ENCODE data around the gene GPLD1.
"Not testable (repeated sequence)": the region's sequence is repeated elsewhere in the genome, so short reads cannot be mapped to it uniquely, and the experiment has no call there.

The GPLD1 gene

GRCh38 chr6:24430086-24430485 is 59.3 kb downstream of the GPLD1 start:
- DNase-seq (ENCODE audit: low read depth): no peak
- no peak for TF ChIP-seq CTCF (conservative IDR thresholded peaks at IDR 0.05; ENCODE audit: low read depth, low read length)
- no peak overlapping the region for H3K4me3 ChIP-seq (ENCODE audit: low read length)

GRCh38 chr6:24429146-24429545 is 60.2 kb downstream of the GPLD1 start:
- no peak for DNase-seq (ENCODE audit: low read depth)
- no peak for TF ChIP-seq CTCF (conservative IDR thresholded peaks at IDR 0.05; ENCODE audit: low read depth, low read length)
- H3K4me3 ChIP-seq (ENCODE audit: low read length): no peak overlapping the region

GRCh38 chr6:24428615-24429014 is 60.8 kb downstream of the GPLD1 start:
- TF ChIP-seq CTCF (conservative IDR thresholded peaks at IDR 0.05; ENCODE audit: low read depth, low read length): no peak
- no peak for DNase-seq (ENCODE audit: low read depth)
- no peak overlapping the region for H3K4me3 ChIP-seq (ENCODE audit: low read length)

- DNase-seq (ENCODE audit: low read depth): no peak
- TF ChIP-seq CTCF (conservative IDR thresholded peaks at IDR 0.05; ENCODE audit: low read depth, low read length): no peak
- H3K4me3 ChIP-seq (ENCODE audit: low read length): no peak overlapping the region
Measured at GRCh38 chr6:24426729-24427446, 62.5 kb downstream of the GPLD1 start.

- DNase-seq (ENCODE audit: low read depth): no peak
- TF ChIP-seq CTCF (conservative IDR thresholded peaks at IDR 0.05; ENCODE audit: low read depth, low read length): no peak
- no peak overlapping the region for H3K4me3 ChIP-seq (ENCODE audit: low read length)
Measured at GRCh38 chr6:24425091-24425490, 64.3 kb downstream of the GPLD1 start.

- DNase-seq (ENCODE audit: low read depth): no peak
- TF ChIP-seq CTCF (conservative IDR thresholded peaks at IDR 0.05; ENCODE audit: low read depth, low read length): no peak
- no peak overlapping the region for H3K4me3 ChIP-seq (ENCODE audit: low read length)
Measured at GRCh38 chr6:24419526-24419925, 69.9 kb downstream of the GPLD1 start.

GRCh38 chr6:24415753-24416152 is 73.6 kb downstream of the GPLD1 start:
- no peak for DNase-seq (ENCODE audit: low read depth)
- H3K4me3 ChIP-seq (ENCODE audit: low read length): no peak overlapping the region
- no peak for TF ChIP-seq CTCF (conservative IDR thresholded peaks at IDR 0.05; ENCODE audit: low read depth, low read length)

GRCh38 chr6:24414531-24414930 is 74.8 kb downstream of the GPLD1 start:
- DNase-seq (ENCODE audit: low read depth): not testable (repeated sequence)

More at GRCh38 chr6:24414531-24414930, 74.8 kb downstream of the GPLD1 start:
- not testable (repeated sequence) for H3K4me3 ChIP-seq (ENCODE audit: low read length)
